Measurements from ENCODE around the gene EXOC6. TPM values are rescaled to one million over a fixed set of nuclear protein-coding genes. Genes with fewer than 3 reads are reported as not detected.

Gene EXOC6
- total RNA-seq, 1 experiment from 2014 or later = 9.3 TPM

DNA sequence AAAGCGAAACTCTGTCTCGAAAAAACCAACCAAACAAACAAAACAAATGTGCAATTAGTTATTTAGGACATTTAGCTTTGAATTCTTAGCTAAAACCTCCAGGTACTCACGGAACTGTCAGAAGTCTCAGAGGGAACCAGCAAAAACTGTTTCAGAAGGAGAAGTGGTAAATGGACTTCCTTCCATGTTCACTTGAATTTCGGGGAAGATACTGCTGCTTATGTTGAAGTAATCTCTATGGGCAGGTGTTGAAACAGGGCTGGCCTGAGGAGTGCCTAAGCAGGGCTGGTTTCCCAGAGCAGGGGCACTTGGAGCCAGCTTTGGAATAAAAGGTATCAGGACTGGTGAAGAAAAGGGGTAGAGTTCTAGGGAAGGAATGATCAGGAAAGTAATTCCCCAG lies 2.4 kb upstream of the EXOC6 start:
- Histone ChIP-seq H3K79me2 (ENCODE audit: low read depth) (peaks cover 10% of the 10 kb centered on the region; the same call in 1 of the 2 replicates), H3K9me3 (ENCODE audit: insufficient read depth, low read depth) (no peaks in the 10 kb centered on the region), H2AFZ (no peak overlapping the region), H3K27ac (no peak overlapping the region), H4K20me1 (ENCODE audit: insufficient read depth) (no peaks in the 10 kb centered on the region), H3K27me3 (ENCODE audit: insufficient read depth, low read depth) (no peaks in the 10 kb centered on the region), H3K4me3 (no peak overlapping the region), H3K36me3 (ENCODE audit: low read depth) (no peaks in the 10 kb centered on the region), H3K9me2 (ENCODE audit: insufficient read depth) (no peaks in the 10 kb centered on the region), H3K4me1 (replicated peaks; ENCODE audit: insufficient read depth) (peaks cover 19% of the 10 kb centered on the region), H3K4me2 (no peak overlapping the region), H3F3A (ENCODE audit: insufficient read depth, low read depth) (peaks cover 19% of the 10 kb centered on the region; the same call in 1 of the 2 replicates)
- intact Hi-C loops (cut with micrococcal nuclease; ENCODE audit: unreplicated experiment) = no loop called here
- TF ChIP-seq, protein P1, sequence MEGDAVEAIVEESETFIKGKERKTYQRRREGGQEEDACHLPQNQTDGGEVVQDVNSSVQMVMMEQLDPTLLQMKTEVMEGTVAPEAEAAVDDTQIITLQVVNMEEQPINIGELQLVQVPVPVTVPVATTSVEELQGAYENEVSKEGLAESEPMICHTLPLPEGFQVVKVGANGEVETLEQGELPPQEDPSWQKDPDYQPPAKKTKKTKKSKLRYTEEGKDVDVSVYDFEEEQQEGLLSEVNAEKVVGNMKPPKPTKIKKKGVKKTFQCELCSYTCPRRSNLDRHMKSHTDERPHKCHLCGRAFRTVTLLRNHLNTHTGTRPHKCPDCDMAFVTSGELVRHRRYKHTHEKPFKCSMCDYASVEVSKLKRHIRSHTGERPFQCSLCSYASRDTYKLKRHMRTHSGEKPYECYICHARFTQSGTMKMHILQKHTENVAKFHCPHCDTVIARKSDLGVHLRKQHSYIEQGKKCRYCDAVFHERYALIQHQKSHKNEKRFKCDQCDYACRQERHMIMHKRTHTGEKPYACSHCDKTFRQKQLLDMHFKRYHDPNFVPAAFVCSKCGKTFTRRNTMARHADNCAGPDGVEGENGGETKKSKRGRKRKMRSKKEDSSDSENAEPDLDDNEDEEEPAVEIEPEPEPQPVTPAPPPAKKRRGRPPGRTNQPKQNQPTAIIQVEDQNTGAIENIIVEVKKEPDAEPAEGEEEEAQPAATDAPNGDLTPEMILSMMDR (conservative IDR thresholded peaks at IDR 0.05) = no peak
- TF ChIP-seq EZH2 (IDR thresholded peaks at IDR 0.05; ENCODE audit: low read depth) = no peak
- no TSS peak for BruUV-seq (replicated peaks)
- no peak for DNase-seq
- ChIA-PET POLR2A (ENCODE audit: unreplicated experiment) (no interaction called here), CTCF (no interaction called here)

DNA sequence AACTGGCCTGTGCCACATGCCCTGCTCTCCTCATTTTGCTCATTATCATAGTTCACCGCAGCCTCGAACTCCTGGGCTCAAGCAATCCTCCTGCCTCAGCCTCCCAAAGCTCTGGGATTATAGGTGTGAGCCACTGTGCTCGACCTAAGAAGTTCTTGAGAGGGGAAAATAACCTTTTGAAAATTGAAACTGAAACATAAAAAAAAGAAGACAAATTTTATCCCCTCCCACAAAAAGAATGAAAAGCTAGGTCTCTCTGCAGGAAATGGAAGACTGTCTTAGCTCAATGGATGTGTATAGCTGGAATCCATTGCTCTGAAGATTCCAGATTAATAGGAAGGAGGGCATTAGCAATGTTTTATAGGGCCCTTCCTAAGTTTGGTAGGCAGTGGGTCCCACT lies 2.0 kb upstream of the EXOC6 start:
- H2AFZ ChIP-seq = no peak overlapping the region
- peaks cover 10% of the 10 kb centered on the region; the same call in 1 of the 2 replicates for H3K79me2 ChIP-seq (ENCODE audit: low read depth)
- no peak for DNase-seq
- no peak overlapping the region for H3K27ac ChIP-seq
- BruUV-seq (replicated peaks) = no TSS peak
- POLR2A ChIA-PET (ENCODE audit: unreplicated experiment) = no interaction called here
- no peaks in the 10 kb centered on the region for H4K20me1 ChIP-seq (ENCODE audit: insufficient read depth)
- CTCF ChIA-PET = no interaction called here
- H3K36me3 ChIP-seq (ENCODE audit: low read depth) = no peaks in the 10 kb centered on the region
- no peaks in the 10 kb centered on the region for H3K9me3 ChIP-seq (ENCODE audit: insufficient read depth, low read depth)
- TF ChIP-seq, protein P1 (conservative IDR thresholded peaks at IDR 0.05) = no peak
- no peak for TF ChIP-seq EZH2 (IDR thresholded peaks at IDR 0.05; ENCODE audit: low read depth)
- H3K4me1 ChIP-seq (replicated peaks; ENCODE audit: insufficient read depth) = peaks cover 19% of the 10 kb centered on the region
- intact Hi-C loops (cut with micrococcal nuclease; ENCODE audit: unreplicated experiment) = no loop called here
- H3K27me3 ChIP-seq (ENCODE audit: insufficient read depth, low read depth) = no peaks in the 10 kb centered on the region
- no peak overlapping the region for H3K4me2 ChIP-seq
- no peak overlapping the region for H3K4me3 ChIP-seq
- no peaks in the 10 kb centered on the region for H3K9me2 ChIP-seq (ENCODE audit: insufficient read depth)
- H3F3A ChIP-seq (ENCODE audit: insufficient read depth, low read depth) = peaks cover 19% of the 10 kb centered on the region; the same call in 1 of the 2 replicates

DNA sequence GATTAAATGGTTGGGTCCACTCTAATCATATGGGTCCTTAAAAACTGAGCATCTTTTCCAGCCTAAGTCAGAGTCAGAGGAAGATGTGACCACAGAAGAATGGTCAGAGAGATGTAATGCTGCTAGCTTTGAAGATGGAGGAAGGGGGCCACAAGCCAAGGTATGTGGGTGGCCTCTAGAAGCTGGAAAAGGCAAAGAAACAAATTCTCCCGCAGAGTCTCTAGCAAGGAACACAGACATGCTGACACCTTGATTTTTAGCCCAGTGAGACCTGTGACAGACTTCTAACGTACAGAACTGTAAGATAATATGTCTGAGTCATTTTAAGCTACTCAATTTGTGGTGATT lies 1.5 kb upstream of the EXOC6 start:
- H3K9me3 ChIP-seq (ENCODE audit: insufficient read depth, low read depth) = no peaks in the 10 kb centered on the region
- intact Hi-C loops (cut with micrococcal nuclease; ENCODE audit: unreplicated experiment) = no loop called here
- peak overlapping the region; percentile 59 for H3K27ac ChIP-seq
- no peaks in the 10 kb centered on the region for H3K27me3 ChIP-seq (ENCODE audit: insufficient read depth, low read depth)
- H3K4me1 ChIP-seq (replicated peaks; ENCODE audit: insufficient read depth) = peaks cover 19% of the 10 kb centered on the region
- H3K9me2 ChIP-seq (ENCODE audit: insufficient read depth) = no peaks in the 10 kb centered on the region
- TF ChIP-seq EZH2 (IDR thresholded peaks at IDR 0.05; ENCODE audit: low read depth) = no peak
- TF ChIP-seq, protein P1 (conservative IDR thresholded peaks at IDR 0.05) = no peak
- peak overlapping the region; percentile 86; the same call in 1 of the 2 replicates for H2AFZ ChIP-seq
- ChIA-PET CTCF (no interaction called here), POLR2A (ENCODE audit: unreplicated experiment) (no interaction called here)
- no peaks in the 10 kb centered on the region for H3K36me3 ChIP-seq (ENCODE audit: low read depth)
- BruUV-seq (replicated peaks) = no TSS peak
- H3F3A ChIP-seq (ENCODE audit: insufficient read depth, low read depth) = peaks cover 19% of the 10 kb centered on the region; the same call in 1 of the 2 replicates
- no peak for DNase-seq
- peak overlapping the region; percentile 83; the same call in 1 of the 2 replicates for H3K4me3 ChIP-seq
- peaks cover 10% of the 10 kb centered on the region; the same call in 1 of the 2 replicates for H3K79me2 ChIP-seq (ENCODE audit: low read depth)
- H4K20me1 ChIP-seq (ENCODE audit: insufficient read depth) = no peaks in the 10 kb centered on the region
- H3K4me2 ChIP-seq = peak overlapping the region; percentile 90

Measured in PC-9 (cell line).